Left renal cortex interstitium (tissue), 4 donors: ENCODE data around the gene PLEKHG2. TPM values are rescaled to one million over a fixed set of nuclear protein-coding genes. Genes with fewer than 3 reads are reported as not detected.

Source experiments
- DNase-seq, 4 donors: peaks; one replicate each; pipeline ENCODE4 v3.0.0-alpha.2; 2013; ENCODE audit warnings: low read depth in 4 of 4, low spot score in 2 of 4, missing footprints in 1 of 4
- polyA plus RNA-seq, 4 donors: library from polyadenylated mRNA; unstranded; fragments of 120-200 nt; gene quantifications; one replicate each; pipeline ENCODE4 v1.2.1, GENCODE V29; 2013; ENCODE audit not compliant: insufficient read length in 4 of 4

Gene PLEKHG2
- polyA plus RNA-seq, 4 donors = 56.7 to 139 (median 101) TPM

- no peak for DNase-seq
Measured at GRCh38 chr19:39416152-39417120, 4.0 kb downstream of the PLEKHG2 start.

GRCh38 chr19:39417463-39418181 is 5.2 kb downstream of the PLEKHG2 start:
- DNase-seq = no peak

- no peak for DNase-seq
Measured at GRCh38 chr19:39419003-39419402, 6.5 kb downstream of the PLEKHG2 start.

- no peak for DNase-seq
Measured at GRCh38 chr19:39420769-39421168, 8.3 kb downstream of the PLEKHG2 start.

- no peak for DNase-seq
Measured at GRCh38 chr19:39422020-39422419, 9.6 kb downstream of the PLEKHG2 start.

GRCh38 chr19:39423258-39424086 is 11.0 kb downstream of the PLEKHG2 start:
- DNase-seq = no peak

GRCh38 chr19:39424934-39425333 is 12.5 kb downstream of the PLEKHG2 start:
- no peak for DNase-seq

GRCh38 chr19:39425744-39426143 is 13.3 kb downstream of the PLEKHG2 start:
- no peak for DNase-seq

- DNase-seq = no peak
Measured at GRCh38 chr19:39426170-39426569, 13.7 kb downstream of the PLEKHG2 start.

- no peak for DNase-seq
Measured at GRCh38 chr19:39427707-39428106, 15.2 kb downstream of the PLEKHG2 start.

GRCh38 chr19:39428283-39429112 is 16.0 kb downstream of the PLEKHG2 start:
- peak in 2 of 4 donors; percentile 74 to 87 for DNase-seq

- no peak for DNase-seq
Measured at GRCh38 chr19:39430675-39431593, 18.5 kb downstream of the PLEKHG2 start.

- no peak for DNase-seq
Measured at GRCh38 chr19:39432677-39433025, 20.2 kb downstream of the PLEKHG2 start.

- DNase-seq = no peak
Measured at GRCh38 chr19:39433480-39434079, 21.1 kb downstream of the PLEKHG2 start.

GRCh38 chr19:39434123-39435076 is 21.9 kb downstream of the PLEKHG2 start:
- no peak for DNase-seq

GRCh38 chr19:39435499-39436349 is 23.3 kb downstream of the PLEKHG2 start, which contains the start of gene RPS16:
Gene RPS16, minus strand, starts transcription at chr19:39435949. Its CDS starts 54 bp downstream, at chr19:39435895.
- peak; percentile 74 to 94 (median 90) for DNase-seq
